Adrenal gland (tissue), 5 donors: Measurements from ENCODE around the gene HS3ST2.

Source experiments
- POLR2A ChIP-seq, 2 donors: fragments of 450-650 bp; IDR thresholded peaks; one replicate each; pipeline ENCODE4 v1.6.1; 2017; ENCODE audit warnings: antibody characterized with exemption in 2 of 2, mild to moderate bottlenecking in 2 of 2, moderate library complexity in 1 of 2
- TF ChIP-seq, protein P1 (sequence below), 6 experiments: fragments of 450-650 bp in 4 of 6; fragments of 200-600 bp in 2 of 6; sonication (generic) in 1 of 6; IDR thresholded peaks; 1 replicate in 5 of 6; 2 replicates in 1 of 6; pipeline versions ENCODE4 v1.5.1 to v1.8.0; 2016 to 2021; ENCODE audit warnings: antibody characterized with exemption in 6 of 6, mild to moderate bottlenecking in 2 of 6, moderate library complexity in 1 of 6
- donor health status: DM: no; HTN: no; CAD: no.

DNA sequence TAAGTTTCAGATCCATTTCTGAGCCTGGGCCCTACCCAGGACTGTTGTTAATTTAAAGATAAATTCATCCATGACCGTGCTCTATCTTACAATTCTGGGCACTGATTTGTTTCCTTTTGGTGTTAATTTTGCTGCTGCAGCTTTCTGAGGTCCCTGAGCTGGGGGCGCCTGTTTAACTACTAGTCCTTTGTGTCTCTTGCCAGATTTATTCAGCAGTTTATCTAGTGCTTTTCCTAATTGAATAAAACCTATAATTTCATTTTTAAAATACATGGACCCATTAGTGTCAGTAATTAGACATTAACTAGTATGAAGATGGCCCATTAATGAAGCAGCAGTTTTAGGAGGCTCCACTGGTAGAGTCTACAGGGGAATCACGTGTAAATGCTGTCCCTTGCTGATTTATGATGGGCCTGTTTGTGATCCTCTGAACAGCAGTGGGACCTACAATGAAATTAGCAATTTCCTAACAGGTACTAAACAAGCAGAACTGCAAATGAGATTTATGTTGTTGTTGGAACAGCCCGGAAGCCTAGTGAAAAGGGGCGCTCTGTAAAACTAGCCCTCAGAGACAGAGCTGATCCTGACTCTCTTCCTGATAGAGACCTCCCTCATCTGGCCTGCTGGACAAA lies 54.7 kb downstream of the HS3ST2 start:
- TF ChIP-seq, protein P1, sequence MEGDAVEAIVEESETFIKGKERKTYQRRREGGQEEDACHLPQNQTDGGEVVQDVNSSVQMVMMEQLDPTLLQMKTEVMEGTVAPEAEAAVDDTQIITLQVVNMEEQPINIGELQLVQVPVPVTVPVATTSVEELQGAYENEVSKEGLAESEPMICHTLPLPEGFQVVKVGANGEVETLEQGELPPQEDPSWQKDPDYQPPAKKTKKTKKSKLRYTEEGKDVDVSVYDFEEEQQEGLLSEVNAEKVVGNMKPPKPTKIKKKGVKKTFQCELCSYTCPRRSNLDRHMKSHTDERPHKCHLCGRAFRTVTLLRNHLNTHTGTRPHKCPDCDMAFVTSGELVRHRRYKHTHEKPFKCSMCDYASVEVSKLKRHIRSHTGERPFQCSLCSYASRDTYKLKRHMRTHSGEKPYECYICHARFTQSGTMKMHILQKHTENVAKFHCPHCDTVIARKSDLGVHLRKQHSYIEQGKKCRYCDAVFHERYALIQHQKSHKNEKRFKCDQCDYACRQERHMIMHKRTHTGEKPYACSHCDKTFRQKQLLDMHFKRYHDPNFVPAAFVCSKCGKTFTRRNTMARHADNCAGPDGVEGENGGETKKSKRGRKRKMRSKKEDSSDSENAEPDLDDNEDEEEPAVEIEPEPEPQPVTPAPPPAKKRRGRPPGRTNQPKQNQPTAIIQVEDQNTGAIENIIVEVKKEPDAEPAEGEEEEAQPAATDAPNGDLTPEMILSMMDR (IDR thresholded peaks at IDR 0.05), result no peak
- TF ChIP-seq POLR2A (IDR thresholded peaks at IDR 0.05), result no peak
